Measurements from ENCODE around the gene ENAH.

GRCh38 chr1:225529726-225530125 lies 123.2 kb downstream of the ENAH start:
- no peak for TF ChIP-seq CTCF (conservative IDR thresholded peaks at IDR 0.05; ENCODE audit: low read length)
- no peak for TF ChIP-seq EZH2phosphoT487 (IDR thresholded peaks at IDR 0.05; ENCODE audit: borderline replicate concordance)
